NCI-H774 (cell line): ENCODE results near the gene LPAR3.

Experiments
- DNase-seq: peaks from one replicate; lab custom pipeline; 2025; lab: John Stamatoyannopoulos, UW

The LPAR3 gene

DNA sequence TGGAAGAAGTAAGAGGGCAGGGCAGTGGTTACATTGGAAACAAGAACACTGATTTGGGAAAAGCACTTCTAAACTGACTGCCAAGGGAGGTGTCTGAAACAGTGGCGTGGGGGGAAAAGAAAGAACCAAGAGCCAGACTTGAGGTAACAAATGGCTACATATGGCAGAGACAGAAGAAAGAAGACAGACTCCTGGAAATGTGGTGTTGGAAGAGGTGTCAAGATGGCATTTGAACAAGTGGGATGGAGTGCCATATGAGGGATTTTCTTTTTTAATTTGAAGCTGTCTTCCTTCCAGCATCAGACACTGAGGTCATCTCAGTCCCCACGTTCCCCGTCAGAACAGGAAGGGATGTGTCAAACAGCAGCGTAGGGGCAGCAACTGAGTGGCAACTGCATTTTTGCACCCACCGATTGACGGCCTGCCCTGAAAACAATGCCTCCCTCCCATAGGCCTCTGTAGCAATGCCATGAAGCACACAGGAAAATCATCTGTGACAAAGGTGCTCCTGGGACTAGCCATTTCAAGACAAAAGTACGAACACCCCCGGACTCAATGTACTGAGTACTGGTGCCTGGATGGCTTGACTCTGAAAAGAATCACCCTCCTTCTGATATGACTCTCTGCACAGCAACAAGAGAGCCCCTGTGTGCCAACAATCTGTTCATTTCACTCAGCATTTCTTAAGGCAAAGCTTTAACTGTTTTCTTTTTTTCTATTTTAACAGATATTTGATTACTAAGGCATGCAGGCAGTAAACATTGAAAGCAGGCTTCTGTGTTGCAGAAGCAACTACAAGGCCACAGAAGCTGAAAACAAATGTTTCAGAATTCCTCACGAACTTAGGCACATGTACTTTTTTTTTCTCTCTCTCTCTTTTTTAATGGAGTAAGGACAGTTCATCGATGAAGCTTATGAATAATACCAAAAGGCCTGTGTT is 37.0 kb downstream of the LPAR3 start:
- no peak for DNase-seq

DNA sequence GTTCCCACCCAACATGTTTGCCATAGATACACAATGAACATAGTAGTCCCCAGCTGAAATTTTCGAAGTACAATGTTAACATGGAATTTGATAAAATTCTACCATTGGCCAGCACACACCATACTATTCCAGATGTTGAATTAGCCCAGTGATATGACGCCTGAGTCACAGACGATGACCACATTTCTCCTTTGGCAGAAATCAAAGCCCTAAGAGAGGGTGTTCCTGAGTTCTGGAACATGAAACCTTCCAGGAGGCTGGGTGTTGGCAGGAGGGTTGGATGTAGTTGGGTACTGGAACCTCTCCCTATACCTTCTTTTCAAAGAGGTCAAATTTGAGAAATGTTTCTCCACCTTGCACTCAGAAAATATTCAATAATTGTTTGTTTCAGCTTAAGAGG is 37.8 kb downstream of the LPAR3 start:
- no peak for DNase-seq

DNA sequence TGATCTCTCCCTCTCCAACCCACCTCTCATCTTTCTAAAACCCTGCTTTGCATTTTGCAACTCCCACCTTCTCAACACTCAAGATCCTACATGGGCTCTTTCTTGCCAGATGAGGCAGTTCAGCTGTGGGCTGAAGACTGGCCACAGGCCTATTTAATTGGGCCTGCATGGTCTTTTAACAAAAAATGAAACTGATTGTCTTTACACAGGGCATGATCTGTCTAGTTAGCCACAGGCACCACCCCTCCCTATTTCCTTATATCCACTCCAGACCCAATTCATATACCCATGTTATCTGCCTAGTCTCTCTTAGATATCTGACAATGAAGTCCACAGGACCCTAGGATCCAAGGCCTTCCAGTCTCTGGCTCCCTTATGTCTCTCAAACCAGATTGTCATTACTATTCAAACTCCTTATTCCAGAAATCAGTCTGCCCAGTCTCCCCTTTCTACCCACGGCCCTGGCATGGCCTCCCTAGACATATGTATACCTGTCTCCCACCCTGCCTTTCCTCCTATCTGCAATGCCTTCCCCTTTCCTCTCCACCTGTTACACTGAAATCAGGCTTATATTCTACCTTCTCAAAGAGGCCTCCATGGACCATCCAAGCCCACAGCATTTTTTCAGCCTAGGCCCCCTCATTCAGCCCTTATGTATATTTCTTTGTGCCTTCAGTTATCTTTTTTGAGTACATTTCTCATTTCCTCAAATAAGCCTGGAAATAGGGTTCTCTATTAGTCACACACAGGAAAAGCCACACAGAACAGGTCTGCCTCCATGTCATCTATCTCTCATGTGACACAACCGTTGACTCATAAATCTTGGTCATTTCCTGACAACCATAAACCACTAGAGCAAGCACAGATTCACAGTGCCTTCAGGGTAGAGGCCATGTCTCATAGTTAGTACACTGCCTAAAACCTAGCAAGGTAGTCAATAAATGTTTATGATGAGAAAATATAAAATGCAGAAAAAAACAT is 39.0 kb downstream of the LPAR3 start:
- no peak for DNase-seq

DNA sequence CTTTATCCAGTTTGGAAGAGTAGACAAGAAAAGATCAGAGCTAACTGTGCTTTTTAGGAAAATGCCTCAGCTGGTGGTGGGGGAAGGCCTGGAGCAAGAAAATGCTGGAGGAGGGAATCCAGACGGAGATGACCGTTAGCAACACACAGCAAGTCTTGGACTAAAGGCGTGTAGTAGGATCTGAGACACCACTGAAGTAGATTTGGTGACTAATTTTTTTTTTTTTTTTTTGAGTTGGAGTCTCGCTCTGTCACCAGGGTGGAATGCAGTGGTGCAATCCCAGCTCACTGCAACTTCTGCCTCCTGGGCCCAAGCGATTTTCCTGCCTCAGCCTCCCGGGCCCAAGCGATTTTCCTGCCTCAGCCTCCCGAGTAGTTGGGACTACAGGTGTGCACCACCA is 41.2 kb downstream of the LPAR3 start:
- DNase-seq, result no peak

DNA sequence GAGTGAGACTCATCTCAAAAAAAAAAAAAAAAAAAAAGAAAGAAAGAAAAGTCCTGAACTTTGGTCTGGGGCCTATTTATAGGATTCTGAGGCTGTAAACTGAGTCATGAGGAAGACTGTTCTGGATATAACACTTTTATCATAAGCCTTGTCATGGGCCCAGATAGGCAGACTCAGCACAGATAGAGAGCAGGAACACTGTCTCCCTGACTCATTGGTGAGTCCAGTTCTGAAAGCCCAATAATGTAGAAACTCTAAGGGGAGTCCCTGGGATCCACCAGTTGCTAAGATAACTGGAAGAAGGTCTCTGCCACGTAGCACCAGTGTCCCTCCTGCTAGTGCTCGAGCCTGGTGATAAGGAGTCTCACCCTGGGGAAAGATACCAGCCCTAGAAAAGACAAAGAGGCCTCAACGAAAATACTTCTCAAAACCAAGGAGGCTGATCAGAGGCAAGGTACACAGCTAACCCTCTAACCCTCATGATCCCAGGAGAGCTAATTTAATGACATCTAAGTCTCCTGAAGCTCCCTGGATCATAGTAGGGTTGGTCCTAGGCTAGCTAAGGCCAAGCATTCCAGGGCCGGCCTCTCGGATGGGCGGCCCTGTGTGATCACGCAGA is 43.5 kb downstream of the LPAR3 start:
- DNase-seq, result no peak

DNA sequence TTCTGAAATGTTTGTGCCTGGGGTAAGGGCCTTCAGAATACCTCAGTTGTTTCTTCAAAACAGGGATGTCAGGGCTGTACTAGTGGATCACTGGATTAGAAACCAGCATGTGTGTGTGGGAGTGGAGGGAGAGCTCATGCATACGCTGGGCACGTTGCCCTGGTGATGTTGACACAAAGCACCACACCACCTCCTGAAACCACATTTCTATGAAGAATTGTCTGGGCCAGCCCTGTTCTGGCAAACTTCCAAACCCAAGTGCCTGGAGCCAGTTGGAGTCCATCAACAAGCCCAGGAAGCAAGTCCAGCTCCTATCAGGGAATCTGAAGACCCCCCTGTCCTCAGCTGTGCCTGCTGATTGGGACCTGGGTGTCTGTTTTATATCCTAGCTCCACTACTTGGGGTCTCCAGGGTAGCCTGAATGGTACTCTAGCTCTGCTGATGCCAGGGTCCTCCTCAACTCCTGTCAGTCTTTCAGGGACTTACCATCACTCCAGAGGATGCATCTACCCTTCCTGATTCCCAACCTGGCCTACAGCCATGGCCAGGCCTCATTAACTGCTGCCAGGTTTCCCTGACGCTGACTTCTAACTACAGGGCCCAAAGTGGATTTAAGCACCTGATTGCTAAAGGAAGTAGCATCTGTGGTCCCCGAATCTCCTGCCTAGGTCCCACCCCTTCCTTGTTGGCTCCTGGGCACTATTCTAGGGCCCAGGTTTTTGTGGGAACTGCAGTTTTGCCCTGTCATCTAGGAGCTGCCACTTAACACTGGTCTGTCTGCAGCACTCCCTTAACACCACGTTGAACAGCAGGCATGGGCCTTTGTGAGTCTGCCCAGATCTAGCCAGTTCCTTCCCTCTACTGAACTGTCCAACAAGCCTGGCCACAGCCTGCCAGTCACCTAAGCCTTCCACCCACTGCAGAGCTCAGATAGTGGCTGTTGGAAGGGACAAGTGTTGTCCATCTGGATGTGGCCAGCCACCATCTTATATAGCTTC is 45.5 kb downstream of the LPAR3 start:
- DNase-seq, result peak; percentile 89

DNA sequence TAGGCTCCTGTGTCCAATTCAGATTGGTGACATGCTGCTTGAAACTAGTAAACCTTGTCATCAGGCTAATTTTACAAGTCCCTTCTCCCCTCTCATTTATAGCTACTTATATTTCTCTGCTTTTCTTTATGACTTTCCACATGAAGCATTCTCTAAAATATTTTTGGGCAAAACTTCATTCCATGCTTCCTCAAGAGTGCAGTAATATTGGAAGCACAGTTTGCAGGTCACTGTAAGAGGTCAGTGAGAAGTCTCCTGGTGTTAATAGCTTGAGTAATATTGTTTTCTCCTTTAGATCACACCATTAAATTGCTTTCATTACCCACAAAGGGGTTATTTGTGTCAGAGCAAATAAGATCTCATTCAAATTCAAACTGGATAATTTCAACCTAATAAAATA is 46.6 kb downstream of the LPAR3 start:
- DNase-seq, result no peak

DNA sequence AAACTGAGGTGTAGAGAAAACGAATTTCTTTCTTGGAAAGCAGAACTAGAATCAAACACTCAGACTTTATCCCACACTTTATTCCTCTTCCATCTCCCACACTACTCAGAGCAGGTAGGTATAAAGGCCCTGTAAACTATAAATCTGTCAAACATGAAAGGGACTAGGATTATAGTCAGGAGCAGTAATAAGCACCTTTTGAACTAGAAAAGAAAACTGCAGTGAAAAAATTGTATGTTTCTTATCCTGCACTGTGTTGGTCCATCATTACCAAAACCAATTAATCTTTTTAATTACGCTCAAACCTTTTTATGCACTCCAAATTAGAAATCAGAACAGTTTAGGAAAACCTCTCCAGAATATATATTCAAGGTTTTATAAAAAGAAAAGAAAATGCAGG is 47.6 kb downstream of the LPAR3 start:
- DNase-seq, result no peak

DNA sequence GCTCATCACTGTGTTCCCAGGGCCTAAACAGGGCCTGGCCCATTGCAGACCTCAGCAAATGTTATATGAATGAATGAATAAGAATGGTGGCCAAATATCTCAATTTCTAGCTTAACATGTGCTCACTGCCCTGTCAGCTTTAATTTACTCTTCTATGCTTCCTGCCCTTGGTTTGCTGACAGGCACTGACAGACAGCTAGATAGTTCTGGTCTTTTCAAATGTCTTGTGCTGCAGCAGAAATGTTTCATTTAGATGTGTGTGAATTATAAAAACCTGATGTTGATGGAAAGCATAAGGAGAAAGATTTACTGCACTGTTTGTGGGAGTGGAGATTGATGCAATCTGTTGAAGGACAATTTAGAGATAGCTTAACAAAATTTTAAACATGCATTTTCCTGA is 48.9 kb downstream of the LPAR3 start:
- DNase-seq, result no peak

DNA sequence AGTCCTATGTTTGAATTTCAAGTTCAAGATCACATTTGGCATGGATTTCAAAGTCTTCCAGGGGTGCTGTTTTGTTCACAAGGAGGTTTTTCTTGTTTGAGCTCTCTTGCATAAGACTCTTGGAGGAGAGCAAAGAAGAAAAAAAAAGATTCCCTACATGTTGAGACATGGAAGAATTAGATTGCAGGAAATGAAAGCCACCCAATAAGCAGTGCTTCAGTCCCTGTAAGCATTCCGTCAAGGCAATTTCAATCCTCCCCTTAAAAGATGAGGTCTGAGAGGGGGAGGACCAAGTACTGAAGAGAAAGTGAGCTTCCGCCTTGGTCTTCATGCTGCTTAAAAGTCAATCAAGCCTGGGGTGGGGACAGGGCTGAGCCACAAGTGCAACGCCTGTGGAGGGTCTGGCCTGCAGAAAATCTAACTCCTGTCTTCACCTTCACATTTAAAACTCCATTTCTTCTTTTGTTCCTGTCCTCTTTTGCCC is 50.2 kb downstream of the LPAR3 start:
- no peak for DNase-seq

DNA sequence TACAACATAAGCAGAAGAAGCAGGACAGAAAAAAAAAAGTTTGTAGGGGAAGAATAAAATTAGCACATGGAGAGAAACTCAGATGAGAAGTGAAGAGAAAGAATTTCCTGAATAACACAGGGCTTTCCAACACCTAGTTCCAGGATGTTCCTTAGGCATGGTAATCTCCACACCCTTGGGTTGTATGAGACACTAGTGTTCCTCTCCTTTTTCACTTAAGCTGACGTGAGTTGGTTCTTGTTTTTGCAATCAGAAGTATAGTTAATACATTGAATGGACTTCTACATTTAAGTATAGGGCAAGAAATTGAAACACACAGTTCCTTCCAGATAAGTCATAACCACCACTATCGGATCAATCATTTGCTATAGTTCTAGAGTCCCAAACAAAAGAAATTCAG is 51.0 kb downstream of the LPAR3 start:
- DNase-seq, result no peak

DNA sequence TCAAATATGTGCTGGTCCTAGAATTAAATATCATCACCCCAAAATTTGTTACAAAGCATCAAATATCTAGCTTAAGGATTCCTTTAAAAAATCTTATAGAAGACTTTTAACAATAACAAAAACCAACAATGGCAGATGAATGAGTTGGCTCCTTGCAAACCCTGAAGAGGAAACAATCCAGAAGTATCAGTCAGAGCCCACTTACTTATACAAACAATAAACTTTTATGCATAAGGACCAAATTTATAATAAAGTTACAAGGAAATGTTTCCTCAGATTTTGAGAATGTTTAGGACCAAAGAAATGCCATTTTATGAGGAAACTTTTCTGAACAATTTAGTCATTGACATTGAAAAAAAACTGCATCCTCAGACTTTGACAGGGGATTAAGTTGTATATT is 52.7 kb downstream of the LPAR3 start:
- no peak for DNase-seq

DNA sequence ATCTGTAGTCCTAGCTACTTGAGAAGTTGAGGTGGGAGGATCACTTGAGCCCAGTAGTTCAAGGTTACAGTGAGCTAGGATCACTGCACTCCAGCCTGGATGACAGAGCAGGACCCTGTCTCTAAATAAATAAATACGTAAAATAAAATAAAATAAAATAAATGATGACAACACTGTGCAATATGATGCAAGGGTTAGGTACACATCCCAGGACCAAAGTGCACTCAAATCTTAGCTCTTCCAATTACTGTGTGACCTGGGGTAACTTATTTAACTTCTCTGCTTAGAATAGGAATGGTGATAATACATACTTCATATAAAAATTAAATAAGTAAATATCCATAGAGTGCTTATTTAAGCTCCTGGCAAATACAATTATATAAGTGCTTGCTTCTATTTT is 53.5 kb downstream of the LPAR3 start:
- DNase-seq, result no peak

DNA sequence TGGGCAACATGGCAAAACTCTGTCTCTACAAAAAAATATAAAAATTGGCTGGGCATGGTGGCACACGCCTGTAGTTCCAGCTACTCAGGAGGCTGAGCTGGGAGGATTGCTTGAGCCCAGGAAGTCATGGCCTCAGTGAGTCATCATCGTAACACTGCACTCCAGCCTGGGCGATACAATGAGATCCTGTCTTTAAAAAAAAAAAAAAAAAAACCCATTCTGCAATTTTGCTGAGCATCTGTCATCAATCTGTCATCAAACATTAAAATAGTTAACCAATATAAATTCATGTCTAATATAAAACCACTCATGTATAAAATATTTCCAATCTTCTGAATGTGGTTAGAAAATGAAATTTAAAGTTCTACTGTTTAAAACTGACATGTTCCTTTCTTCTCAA is 56.9 kb downstream of the LPAR3 start:
- DNase-seq, result no peak

DNA sequence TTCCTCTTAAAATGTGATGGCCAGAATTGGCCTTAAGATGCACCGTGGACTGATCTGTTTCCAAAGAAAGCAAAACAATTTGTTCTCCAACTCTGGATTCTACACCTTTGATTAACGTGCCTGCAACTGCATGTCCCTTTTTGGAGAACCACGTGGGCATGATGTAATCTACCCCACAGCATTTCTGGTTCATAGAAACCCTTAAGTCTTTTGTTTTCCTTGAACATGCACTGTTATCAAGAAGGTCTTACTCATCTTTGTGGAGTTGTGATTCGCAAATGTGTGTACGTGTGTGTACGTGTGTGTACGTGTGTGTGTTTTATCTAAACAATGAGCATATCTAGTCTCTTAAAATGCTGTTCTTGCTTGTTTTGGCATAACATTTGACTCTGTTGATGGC is 57.8 kb downstream of the LPAR3 start:
- DNase-seq, result no peak

DNA sequence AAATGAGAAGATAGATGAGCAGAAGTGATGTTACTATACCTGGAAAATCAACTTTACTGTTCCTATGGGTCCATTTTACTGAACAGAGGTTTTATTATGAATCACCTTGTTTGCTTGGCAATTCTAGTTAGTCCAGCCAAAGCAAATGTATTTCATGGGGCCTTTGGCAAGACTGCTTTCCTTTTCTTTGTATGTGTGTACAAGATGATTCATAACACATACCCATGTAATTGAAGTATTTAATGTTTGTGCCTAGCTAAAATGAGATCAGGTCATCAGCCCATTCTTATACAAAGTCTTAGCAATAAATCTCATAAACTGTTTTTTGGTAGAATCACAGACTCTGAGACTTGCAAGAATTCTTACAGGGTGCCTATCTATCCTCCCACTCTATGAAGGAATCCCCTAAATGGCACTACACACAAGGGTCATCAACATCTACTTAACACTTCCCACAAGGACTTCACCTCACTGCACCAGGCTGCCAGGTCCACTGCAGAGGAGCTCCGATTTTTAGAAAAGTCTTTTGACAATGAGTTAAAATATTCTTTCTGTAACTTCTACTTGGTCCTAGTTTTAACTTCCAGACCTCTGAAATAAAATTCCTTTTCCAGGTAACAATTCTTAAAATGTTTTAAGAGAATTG is 58.5 kb downstream of the LPAR3 start:
- peak; percentile 19 for DNase-seq

DNA sequence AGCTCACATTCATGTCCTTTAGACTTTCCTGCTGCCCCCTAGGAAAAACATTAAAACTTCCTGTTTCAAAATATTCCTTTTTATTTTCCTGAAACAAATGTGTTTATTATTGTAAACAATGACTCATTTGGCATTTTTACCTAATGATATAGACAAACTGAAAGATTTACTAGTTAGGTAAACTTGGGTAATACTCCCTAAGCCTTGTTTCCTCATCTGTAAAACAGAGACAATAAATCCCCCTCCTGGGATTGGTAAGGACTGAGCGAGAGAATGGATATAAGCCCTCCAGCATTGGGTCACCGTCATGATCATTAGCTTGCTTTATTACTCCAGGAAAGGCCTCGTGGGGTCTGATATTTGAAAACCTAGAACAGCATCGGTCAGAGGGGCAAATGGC is 59.8 kb downstream of the LPAR3 start:
- no peak for DNase-seq

DNA sequence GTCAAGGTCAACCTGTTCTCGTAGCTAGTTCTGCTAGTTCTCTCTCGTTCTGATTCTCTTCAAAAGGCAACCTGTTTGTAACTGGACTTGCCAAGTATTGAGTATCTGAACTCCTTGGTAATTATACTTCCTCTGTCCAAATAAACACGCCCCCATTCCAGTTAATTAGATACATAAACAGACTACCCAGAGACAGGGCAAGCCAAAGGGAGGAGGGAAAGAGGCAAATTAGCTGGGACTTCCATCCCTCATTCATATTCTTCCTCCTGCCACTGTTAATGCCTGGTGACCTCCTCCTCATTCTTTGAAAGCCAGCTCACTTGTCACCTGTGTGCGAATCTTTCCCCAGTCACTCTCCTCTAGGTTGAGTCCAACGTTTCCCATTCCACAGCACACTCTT is 62.9 kb downstream of the LPAR3 start:
- DNase-seq, result no peak

DNA sequence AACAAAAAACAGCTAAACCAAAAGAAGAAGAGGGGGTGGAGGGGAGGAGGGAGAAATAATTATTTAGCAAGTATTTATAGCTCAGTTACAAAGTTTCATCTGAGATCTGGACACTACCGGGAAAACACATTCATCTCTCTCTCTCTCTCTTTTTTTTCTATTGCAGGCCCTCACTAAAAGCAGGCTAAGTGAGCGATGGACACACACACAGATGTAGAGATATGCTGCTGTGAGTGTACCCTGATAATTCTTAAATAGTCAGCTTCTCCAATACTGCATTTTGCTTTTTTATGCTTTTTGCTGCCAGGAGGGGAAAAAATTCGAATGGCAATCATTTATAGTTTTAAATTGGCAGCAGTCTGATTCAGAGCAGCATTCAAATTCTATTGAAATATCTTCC is 65.0 kb downstream of the LPAR3 start:
- no peak for DNase-seq

DNA sequence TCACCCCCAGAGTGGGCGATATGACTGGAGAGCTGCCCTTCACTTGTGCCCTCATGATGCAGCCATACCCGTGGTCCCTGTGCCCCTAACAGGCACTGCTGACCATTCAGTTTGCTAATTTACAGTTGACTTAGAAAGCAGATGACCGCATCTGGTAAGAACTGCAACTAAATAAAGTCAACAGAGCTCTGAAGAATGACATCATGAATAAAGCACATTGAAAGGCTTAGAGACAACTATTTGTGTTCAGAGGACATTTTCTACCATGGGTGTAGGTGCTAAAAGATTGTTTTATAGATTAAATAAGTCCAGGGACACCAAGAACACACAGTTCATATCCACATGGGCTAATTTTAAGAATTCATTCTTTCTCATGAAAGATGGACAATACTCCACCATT is 65.5 kb downstream of the LPAR3 start:
- no peak for DNase-seq

DNA sequence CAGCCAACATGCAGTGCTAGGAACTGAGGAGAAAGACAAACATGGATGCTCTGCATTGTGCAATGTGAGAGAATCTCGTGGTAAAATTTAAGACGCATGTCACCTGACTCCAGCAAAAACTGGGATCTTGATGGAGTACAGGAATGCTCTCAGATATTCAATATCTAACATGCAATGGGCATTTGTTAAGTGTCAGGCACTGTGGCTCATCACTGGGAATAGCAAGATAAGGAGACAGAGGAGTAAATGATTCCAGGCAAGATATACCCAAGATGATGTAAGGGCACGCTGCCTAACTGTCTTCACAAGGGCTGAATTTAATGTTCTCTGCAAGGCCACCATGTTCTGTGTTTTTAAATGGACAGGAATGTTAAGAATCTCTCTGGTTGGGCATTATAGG is 67.8 kb downstream of the LPAR3 start:
- DNase-seq, result no peak
